HL-60 (cell line): ENCODE results near the gene ADH4.

Experiments used
- DNase-seq, 2 experiments: peaks; one replicate each; pipeline ENCODE4 v3.0.0-alpha.2; 2010 to 2020; ENCODE audit warnings: low read depth in 1 of 2, low spot score in 1 of 2
- H3K27ac ChIP-seq: fragments of 250-450 bp; sonication (Bioruptor Pico); replicated peaks from 2 replicates; pipeline ENCODE4 v1.5.1; 2020; ENCODE audit warnings: mild to moderate bottlenecking, moderate library complexity
- H3K27me3 ChIP-seq: fragments of 250-450 bp; sonication (Bioruptor Pico); 2 replicates; pipeline ENCODE4 v1.5.1; 2021; ENCODE audit warnings: mild to moderate bottlenecking, moderate library complexity; ENCODE audit not compliant: insufficient read depth, poor library complexity, severe bottlenecking
- H3K4me3 ChIP-seq: replicated peaks from 2 replicates; pipeline ENCODE4 v1.5.1; 2011; ENCODE audit warnings: mild to moderate bottlenecking, control low read depth, low read length; ENCODE audit not compliant: insufficient read depth
- CTCF ChIP-seq: IDR thresholded peaks from one replicate; pipeline ENCODE4 v1.5.1; 2011; ENCODE audit warnings: low read length, control low read depth, inconsistent platforms; ENCODE audit not compliant: insufficient read depth
- GABPA ChIP-seq: IDR thresholded peaks from 2 replicates; pipeline ENCODE4 v1.6.1; 2012; ENCODE audit warnings: low read depth
- POLR2AphosphoS5 ChIP-seq: IDR thresholded peaks from 2 replicates; pipeline ENCODE4 v1.6.1; 2012; ENCODE audit warnings: low read depth
- SPI1 ChIP-seq: IDR thresholded peaks from 2 replicates; pipeline ENCODE4 v1.6.1; 2012; ENCODE audit warnings: low read depth, mild to moderate bottlenecking, borderline replicate concordance
- TF ChIP-seq, protein P1 (sequence below): IDR thresholded peaks from 2 replicates; pipeline ENCODE4 v1.6.1; 2012; ENCODE audit warnings: low read depth; ENCODE audit not compliant: insufficient replicate concordance

ADH4 gene

DNA sequence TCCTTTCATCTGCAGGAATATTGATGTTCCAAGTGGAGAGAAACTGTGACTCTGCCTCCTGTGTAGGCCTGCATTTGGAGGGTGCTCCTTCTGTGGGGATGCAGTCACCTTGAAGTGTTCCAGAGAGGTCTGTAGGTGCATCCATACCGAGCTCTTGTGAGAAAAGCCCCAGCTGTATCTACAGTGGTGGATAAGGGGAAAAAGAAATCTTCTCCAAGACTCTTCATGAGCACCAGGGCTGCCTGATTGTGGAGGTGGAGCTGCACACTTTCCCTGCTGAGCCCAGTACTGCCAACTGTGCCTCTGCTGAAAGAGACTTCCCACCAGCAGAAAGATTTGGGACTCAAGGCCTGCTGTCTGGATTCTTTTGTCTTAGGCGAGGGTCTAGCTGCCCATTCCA, 35.1 kb upstream of the ADH4 start:
- H3K4me3 ChIP-seq, result no peak overlapping the region
- H3K27ac ChIP-seq, result no peak overlapping the region
- no peak for DNase-seq
- H3K27me3 ChIP-seq, result no peaks in the 10 kb centered on the region
- TF ChIP-seq SPI1 (no peak), GABPA (no peak), POLR2AphosphoS5 (no peak), CTCF (no peak)
- TF ChIP-seq, protein P1, sequence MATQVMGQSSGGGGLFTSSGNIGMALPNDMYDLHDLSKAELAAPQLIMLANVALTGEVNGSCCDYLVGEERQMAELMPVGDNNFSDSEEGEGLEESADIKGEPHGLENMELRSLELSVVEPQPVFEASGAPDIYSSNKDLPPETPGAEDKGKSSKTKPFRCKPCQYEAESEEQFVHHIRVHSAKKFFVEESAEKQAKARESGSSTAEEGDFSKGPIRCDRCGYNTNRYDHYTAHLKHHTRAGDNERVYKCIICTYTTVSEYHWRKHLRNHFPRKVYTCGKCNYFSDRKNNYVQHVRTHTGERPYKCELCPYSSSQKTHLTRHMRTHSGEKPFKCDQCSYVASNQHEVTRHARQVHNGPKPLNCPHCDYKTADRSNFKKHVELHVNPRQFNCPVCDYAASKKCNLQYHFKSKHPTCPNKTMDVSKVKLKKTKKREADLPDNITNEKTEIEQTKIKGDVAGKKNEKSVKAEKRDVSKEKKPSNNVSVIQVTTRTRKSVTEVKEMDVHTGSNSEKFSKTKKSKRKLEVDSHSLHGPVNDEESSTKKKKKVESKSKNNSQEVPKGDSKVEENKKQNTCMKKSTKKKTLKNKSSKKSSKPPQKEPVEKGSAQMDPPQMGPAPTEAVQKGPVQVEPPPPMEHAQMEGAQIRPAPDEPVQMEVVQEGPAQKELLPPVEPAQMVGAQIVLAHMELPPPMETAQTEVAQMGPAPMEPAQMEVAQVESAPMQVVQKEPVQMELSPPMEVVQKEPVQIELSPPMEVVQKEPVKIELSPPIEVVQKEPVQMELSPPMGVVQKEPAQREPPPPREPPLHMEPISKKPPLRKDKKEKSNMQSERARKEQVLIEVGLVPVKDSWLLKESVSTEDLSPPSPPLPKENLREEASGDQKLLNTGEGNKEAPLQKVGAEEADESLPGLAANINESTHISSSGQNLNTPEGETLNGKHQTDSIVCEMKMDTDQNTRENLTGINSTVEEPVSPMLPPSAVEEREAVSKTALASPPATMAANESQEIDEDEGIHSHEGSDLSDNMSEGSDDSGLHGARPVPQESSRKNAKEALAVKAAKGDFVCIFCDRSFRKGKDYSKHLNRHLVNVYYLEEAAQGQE, result no peak

GRCh38 chr4:99166544-99166943, 22.4 kb upstream of the ADH4 start:
- no peak for TF ChIP-seq GABPA
- TF ChIP-seq, protein P1, result no peak
- no peak for TF ChIP-seq CTCF
- TF ChIP-seq POLR2AphosphoS5, result no peak
- no peak for TF ChIP-seq SPI1
- Histone ChIP-seq H3K27ac (no peak overlapping the region), H3K4me3 (no peak overlapping the region), H3K27me3 (no peaks in the 10 kb centered on the region)
- DNase-seq, result no peak

GRCh38 chr4:99165978-99166377, 21.9 kb upstream of the ADH4 start:
- Histone ChIP-seq H3K27me3 (no peaks in the 10 kb centered on the region), H3K4me3 (no peak overlapping the region), H3K27ac (no peak overlapping the region)
- TF ChIP-seq POLR2AphosphoS5, result no peak
- no peak for TF ChIP-seq SPI1
- TF ChIP-seq GABPA, result no peak
- TF ChIP-seq, protein P1, result no peak
- TF ChIP-seq CTCF, result no peak
- no peak for DNase-seq
